ENCODE data around the gene MGAT4B.

MGAT4B gene

GRCh38 chr5:179777456-179777855, 29.2 kb downstream of the MGAT4B start (continued):
- TF ChIP-seq SNAI2 (CRISPR knock-in tag; IDR thresholded peaks at IDR 0.05) (no peak), ZNF70 (CRISPR knock-in tag; IDR thresholded peaks at IDR 0.05) (no peak), CSDC2 (CRISPR knock-in tag; IDR thresholded peaks at IDR 0.05) (no peak), ZNF565 (CRISPR knock-in tag; conservative IDR thresholded peaks at IDR 0.05; ENCODE audit: low read depth) (no peak), BACH2 (CRISPR knock-in tag; IDR thresholded peaks at IDR 0.05; ENCODE audit: borderline replicate concordance) (no peak), ZFP3 (CRISPR knock-in tag; IDR thresholded peaks at IDR 0.05) (no peak), CSRNP3 (CRISPR knock-in tag; IDR thresholded peaks at IDR 0.05) (no peak), ZNF8 (CRISPR knock-in tag; IDR thresholded peaks at IDR 0.05) (no peak), OSR1 (CRISPR knock-in tag; IDR thresholded peaks at IDR 0.05) (no peak), GLIS3 (CRISPR knock-in tag; IDR thresholded peaks at IDR 0.05) (no peak), ISL1 (CRISPR knock-in tag; IDR thresholded peaks at IDR 0.05) (no peak), CREB5 (CRISPR knock-in tag; IDR thresholded peaks at IDR 0.05; ENCODE audit: low read depth) (no peak)

GRCh38 chr5:179776411-179776938, 30.2 kb downstream of the MGAT4B start:
- TF ChIP-seq ZNF565 (CRISPR knock-in tag; conservative IDR thresholded peaks at IDR 0.05; ENCODE audit: low read depth) (no peak), POU6F1 (CRISPR knock-in tag; IDR thresholded peaks at IDR 0.05; ENCODE audit: borderline replicate concordance, low read depth) (no peak), ZNF8 (CRISPR knock-in tag; IDR thresholded peaks at IDR 0.05) (no peak), CREB5 (CRISPR knock-in tag; IDR thresholded peaks at IDR 0.05; ENCODE audit: low read depth) (no peak), CSRNP3 (CRISPR knock-in tag; IDR thresholded peaks at IDR 0.05) (no peak), ZNF70 (CRISPR knock-in tag; IDR thresholded peaks at IDR 0.05) (no peak), ISL1 (CRISPR knock-in tag; IDR thresholded peaks at IDR 0.05) (no peak)
- no peak for ATAC-seq

GRCh38 chr5:179774442-179774841, 32.2 kb downstream of the MGAT4B start:
- TF ChIP-seq PATZ1 (CRISPR knock-in tag; IDR thresholded peaks at IDR 0.05; ENCODE audit: borderline replicate concordance) (no peak), ZNF70 (CRISPR knock-in tag; IDR thresholded peaks at IDR 0.05) (no peak), CSDC2 (CRISPR knock-in tag; IDR thresholded peaks at IDR 0.05) (no peak), RARB (CRISPR knock-in tag; IDR thresholded peaks at IDR 0.05) (no peak), PPARA (CRISPR knock-in tag; IDR thresholded peaks at IDR 0.05; ENCODE audit: borderline replicate concordance) (no peak), TOX (CRISPR knock-in tag; IDR thresholded peaks at IDR 0.05; ENCODE audit: borderline replicate concordance) (no peak)
- no peak for ATAC-seq

- no peak for ATAC-seq
- TF ChIP-seq SNAI2 (CRISPR knock-in tag; IDR thresholded peaks at IDR 0.05) = no peak
- TF ChIP-seq CREB5 (CRISPR knock-in tag; IDR thresholded peaks at IDR 0.05; ENCODE audit: low read depth) = no peak
- TF ChIP-seq ZNF8 (CRISPR knock-in tag; IDR thresholded peaks at IDR 0.05) = no peak
- TF ChIP-seq ISL1 (CRISPR knock-in tag; IDR thresholded peaks at IDR 0.05) = no peak
- TF ChIP-seq TCF4 (CRISPR knock-in tag; IDR thresholded peaks at IDR 0.05; ENCODE audit: borderline replicate concordance) = no peak
- no peak for TF ChIP-seq ARNTL (CRISPR knock-in tag; IDR thresholded peaks at IDR 0.05; ENCODE audit: borderline replicate concordance, low read depth)
- TF ChIP-seq CSDC2 (CRISPR knock-in tag; IDR thresholded peaks at IDR 0.05) = no peak
- TF ChIP-seq ZFP30 (CRISPR knock-in tag; IDR thresholded peaks at IDR 0.05) = no peak
- no peak for TF ChIP-seq OSR1 (CRISPR knock-in tag; IDR thresholded peaks at IDR 0.05)
- no peak for TF ChIP-seq GLIS3 (CRISPR knock-in tag; IDR thresholded peaks at IDR 0.05)
- TF ChIP-seq POU6F1 (CRISPR knock-in tag; IDR thresholded peaks at IDR 0.05; ENCODE audit: borderline replicate concordance, low read depth) = no peak
Measured at GRCh38 chr5:179773686-179774040, 33.0 kb downstream of the MGAT4B start.

Data from SK-N-SH treated with all-trans-retinoic acid at 6 μM for 48 hours (cell line).